HepG2 (cell line): ENCODE data around the gene NOC4L. TPM values are rescaled to one million over a fixed set of nuclear protein-coding genes. Genes with fewer than 3 reads are reported as not detected.
A peak's percentile ranks its signal among the peaks of the same experiment; 100 is the strongest.

Experiments used
- AKAP8 ChIP-seq: sonication (generic); formaldehyde crosslinking; IDR thresholded peaks from 2 replicates; pipeline ENCODE4 v1.5.1; 2020; ENCODE audit warnings: mild to moderate bottlenecking, missing genetic modification reagents
- HHEX ChIP-seq: IDR thresholded peaks from 2 replicates; pipeline ENCODE4 v1.6.1; 2016; ENCODE audit warnings: control low read depth
- MAFF ChIP-seq: IDR thresholded peaks from 2 replicates; pipeline ENCODE4 v1.6.1; 2011; ENCODE audit warnings: low read depth, low read length, improper control_type of control experiment
- MIER2 ChIP-seq: IDR thresholded peaks from 2 replicates; pipeline ENCODE4 v1.6.1; 2016; ENCODE audit warnings: missing biosample characterization, missing genetic modification reagents
- NFIC ChIP-seq: IDR thresholded peaks from 2 replicates; pipeline ENCODE4 v1.6.1; 2012; ENCODE audit warnings: mild to moderate bottlenecking, low read length, inconsistent platforms
- STAT5B ChIP-seq: sonication (generic); formaldehyde crosslinking; IDR thresholded peaks from 2 replicates; pipeline ENCODE4 v1.4.0; 2020; ENCODE audit warnings: missing genetic modification reagents
- SYNCRIP ChIP-seq: fragments of 200-400 bp; formaldehyde crosslinking; IDR thresholded peaks from 2 replicates; pipeline ENCODE4 v1.6.1; 2018; ENCODE audit warnings: mild to moderate bottlenecking, low read depth, low read length; ENCODE audit not compliant: insufficient read depth
- ZMYM4 ChIP-seq: sonication (generic); formaldehyde crosslinking; IDR thresholded peaks from 2 replicates; pipeline ENCODE4 v1.8.1; 2023; ENCODE audit warnings: mild to moderate bottlenecking, missing genetic modification reagents
- ZNF343 ChIP-seq: sonication (generic); formaldehyde crosslinking; IDR thresholded peaks from 2 replicates; pipeline ENCODE4 v1.4.0; 2020; ENCODE audit warnings: mild to moderate bottlenecking, missing genetic modification reagents
- ZNF747 ChIP-seq: sonication (generic); formaldehyde crosslinking; IDR thresholded peaks from 2 replicates; pipeline ENCODE4 v1.8.1; 2023; ENCODE audit warnings: missing genetic modification reagents, mild to moderate bottlenecking, borderline replicate concordance
- ZNF780A ChIP-seq: sonication (generic); formaldehyde crosslinking; IDR thresholded peaks from 2 replicates; pipeline ENCODE4 v1.8.0; 2022; ENCODE audit warnings: mild to moderate bottlenecking, missing genetic modification reagents, moderate library complexity
- ZNF891 ChIP-seq: sonication (generic); formaldehyde crosslinking; IDR thresholded peaks from 2 replicates; pipeline ENCODE4 v1.5.0; 2020; ENCODE audit warnings: mild to moderate bottlenecking, missing genetic modification reagents
- polyA plus RNA-seq, 8 experiments: library from polyadenylated mRNA; depleted of rRNA in 3 of 8; stranded (reverse) in 7 of 8; unstranded in 1 of 8; fragments of >200 nt; fragmentation: Illumina TruSeq in 4 of 8; extraction: Trizol in 4 of 8; gene quantifications; 2 replicates each; pipeline versions ENCODE4 v1.2.1 to v1.2.3, GENCODE V29; 2011 to 2016; ENCODE audit warnings: low read depth in 4 of 8, missing spikeins in 1 of 8, mixed read lengths in 1 of 8; ENCODE audit not compliant: insufficient read depth in 1 of 8
- total RNA-seq, 5 experiments: library from RNA; depleted of rRNA; stranded (reverse); fragments of >200 nt; fragmentation: Illumina TruSeq; extraction: Trizol; gene quantifications; 2 replicates each; pipeline ENCODE4 v1.2.3, GENCODE V29; 2016; ENCODE audit warnings: low read depth in 1 of 5
- TF ChIP-seq, protein P1 (sequence below): sonication (generic); formaldehyde crosslinking; IDR thresholded peaks from 2 replicates; pipeline ENCODE4 v1.5.0; 2020; ENCODE audit warnings: mild to moderate bottlenecking, missing genetic modification reagents
- TF ChIP-seq, protein P2 (sequence below): conservative IDR thresholded peaks from 2 replicates; pipeline ENCODE4 v1.6.1; 2018; ENCODE audit warnings: missing genetic modification reagents
- TF ChIP-seq, protein P3 (sequence below): sonication (generic); formaldehyde crosslinking; conservative IDR thresholded peaks from 2 replicates; pipeline ENCODE4 v1.8.0; 2022; ENCODE audit warnings: mild to moderate bottlenecking, moderate library complexity, missing genetic modification reagents
- TF ChIP-seq, protein P4 (sequence below): IDR thresholded peaks from 2 replicates; pipeline ENCODE4 v1.6.1; 2016; ENCODE audit warnings: control low read depth

The NOC4L gene
- total and polyA plus RNA-seq, 2 of the 13 experiments (the other 11 are each of a cell fraction or from before 2014, with no cell fraction given) = 4.3 to 14.6 TPM

DNA sequence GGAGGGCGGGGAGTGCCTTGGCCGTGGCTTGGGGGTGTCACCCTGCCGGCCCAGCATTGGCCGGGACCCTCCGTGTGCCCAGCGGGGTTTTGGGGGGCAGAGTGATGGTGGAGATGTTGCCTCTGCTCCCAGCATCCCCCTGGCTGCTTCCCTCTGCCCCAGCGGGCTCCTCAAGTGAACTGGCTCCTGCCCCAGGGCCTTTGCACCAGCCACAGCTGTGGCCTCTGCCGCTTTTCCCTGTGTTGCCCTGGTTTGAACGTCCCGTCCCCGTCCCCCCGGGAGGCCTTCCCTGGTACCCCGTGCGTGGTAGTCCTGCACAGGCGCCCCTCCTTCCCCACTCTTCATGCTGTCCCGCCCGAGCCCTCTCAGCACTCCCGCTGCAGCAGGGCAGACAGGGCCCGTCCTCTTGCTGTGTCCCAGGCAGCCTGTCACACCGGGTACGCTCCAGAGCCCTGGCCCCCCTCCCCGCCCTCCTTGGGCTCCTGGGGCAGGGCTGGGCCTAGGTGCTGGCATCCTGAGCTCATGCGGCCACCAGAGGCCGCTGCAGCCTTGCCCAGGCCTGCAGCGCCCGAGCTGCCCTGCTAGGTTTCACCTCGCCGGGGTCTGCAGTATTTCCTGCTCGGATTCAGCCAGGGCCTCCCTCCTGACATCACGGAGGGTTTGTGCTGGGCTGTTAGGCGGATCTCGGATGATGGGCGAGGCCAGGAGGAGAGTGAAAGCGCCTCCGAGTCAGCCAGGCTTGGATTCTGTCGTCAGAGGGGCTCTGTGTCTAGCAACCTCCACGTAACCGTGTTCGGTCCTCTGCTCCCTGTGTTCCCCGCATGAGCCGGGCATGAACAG, 9.5 kb downstream of the NOC4L start (continued):
- TF ChIP-seq, protein P1, sequence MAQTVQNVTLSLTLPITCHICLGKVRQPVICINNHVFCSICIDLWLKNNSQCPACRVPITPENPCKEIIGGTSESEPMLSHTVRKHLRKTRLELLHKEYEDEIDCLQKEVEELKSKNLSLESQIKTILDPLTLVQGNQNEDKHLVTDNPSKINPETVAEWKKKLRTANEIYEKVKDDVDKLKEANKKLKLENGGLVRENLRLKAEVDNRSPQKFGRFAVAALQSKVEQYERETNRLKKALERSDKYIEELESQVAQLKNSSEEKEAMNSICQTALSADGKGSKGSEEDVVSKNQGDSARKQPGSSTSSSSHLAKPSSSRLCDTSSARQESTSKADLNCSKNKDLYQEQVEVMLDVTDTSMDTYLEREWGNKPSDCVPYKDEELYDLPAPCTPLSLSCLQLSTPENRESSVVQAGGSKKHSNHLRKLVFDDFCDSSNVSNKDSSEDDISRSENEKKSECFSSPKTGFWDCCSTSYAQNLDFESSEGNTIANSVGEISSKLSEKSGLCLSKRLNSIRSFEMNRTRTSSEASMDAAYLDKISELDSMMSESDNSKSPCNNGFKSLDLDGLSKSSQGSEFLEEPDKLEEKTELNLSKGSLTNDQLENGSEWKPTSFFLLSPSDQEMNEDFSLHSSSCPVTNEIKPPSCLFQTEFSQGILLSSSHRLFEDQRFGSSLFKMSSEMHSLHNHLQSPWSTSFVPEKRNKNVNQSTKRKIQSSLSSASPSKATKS (CRISPR knock-in tag) = no peak
- TF ChIP-seq MIER2 (CRISPR knock-in tag) (no peak), SYNCRIP (no peak), ZNF747 (CRISPR knock-in tag) (no peak), NFIC (no peak), ZNF343 (0 out of 2 replicates have a peak, but pooled peaks have one; percentile 12), STAT5B (CRISPR knock-in tag) (no peak), AKAP8 (CRISPR knock-in tag) (no peak), HHEX (CRISPR knock-in tag) (no peak), ZNF780A (no peak), ZMYM4 (CRISPR knock-in tag) (no peak), ZNF891 (CRISPR knock-in tag) (0 out of 2 replicates have a peak, but pooled peaks have one; percentile 29), MAFF (no peak)
- TF ChIP-seq, protein P2, sequence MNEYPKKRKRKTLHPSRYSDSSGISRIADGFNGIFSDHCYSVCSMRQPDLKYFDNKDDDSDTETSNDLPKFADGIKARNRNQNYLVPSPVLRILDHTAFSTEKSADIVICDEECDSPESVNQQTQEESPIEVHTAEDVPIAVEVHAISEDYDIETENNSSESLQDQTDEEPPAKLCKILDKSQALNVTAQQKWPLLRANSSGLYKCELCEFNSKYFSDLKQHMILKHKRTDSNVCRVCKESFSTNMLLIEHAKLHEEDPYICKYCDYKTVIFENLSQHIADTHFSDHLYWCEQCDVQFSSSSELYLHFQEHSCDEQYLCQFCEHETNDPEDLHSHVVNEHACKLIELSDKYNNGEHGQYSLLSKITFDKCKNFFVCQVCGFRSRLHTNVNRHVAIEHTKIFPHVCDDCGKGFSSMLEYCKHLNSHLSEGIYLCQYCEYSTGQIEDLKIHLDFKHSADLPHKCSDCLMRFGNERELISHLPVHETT = no peak
- TF ChIP-seq, protein P3, sequence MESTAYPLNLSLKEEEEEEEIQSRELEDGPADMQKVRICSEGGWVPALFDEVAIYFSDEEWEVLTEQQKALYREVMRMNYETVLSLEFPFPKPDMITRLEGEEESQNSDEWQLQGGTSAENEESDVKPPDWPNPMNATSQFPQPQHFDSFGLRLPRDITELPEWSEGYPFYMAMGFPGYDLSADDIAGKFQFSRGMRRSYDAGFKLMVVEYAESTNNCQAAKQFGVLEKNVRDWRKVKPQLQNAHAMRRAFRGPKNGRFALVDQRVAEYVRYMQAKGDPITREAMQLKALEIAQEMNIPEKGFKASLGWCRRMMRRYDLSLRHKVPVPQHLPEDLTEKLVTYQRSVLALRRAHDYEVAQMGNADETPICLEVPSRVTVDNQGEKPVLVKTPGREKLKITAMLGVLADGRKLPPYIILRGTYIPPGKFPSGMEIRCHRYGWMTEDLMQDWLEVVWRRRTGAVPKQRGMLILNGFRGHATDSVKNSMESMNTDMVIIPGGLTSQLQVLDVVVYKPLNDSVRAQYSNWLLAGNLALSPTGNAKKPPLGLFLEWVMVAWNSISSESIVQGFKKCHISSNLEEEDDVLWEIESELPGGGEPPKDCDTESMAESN = no peak
- TF ChIP-seq, protein P4, sequence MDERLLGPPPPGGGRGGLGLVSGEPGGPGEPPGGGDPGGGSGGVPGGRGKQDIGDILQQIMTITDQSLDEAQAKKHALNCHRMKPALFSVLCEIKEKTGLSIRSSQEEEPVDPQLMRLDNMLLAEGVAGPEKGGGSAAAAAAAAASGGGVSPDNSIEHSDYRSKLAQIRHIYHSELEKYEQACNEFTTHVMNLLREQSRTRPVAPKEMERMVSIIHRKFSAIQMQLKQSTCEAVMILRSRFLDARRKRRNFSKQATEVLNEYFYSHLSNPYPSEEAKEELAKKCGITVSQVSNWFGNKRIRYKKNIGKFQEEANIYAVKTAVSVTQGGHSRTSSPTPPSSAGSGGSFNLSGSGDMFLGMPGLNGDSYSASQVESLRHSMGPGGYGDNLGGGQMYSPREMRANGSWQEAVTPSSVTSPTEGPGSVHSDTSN (CRISPR knock-in tag) = no peak
